HCT116 (cell line): ENCODE results near the gene DNAAF5. TPM values are rescaled to one million over a fixed set of nuclear protein-coding genes. Genes with fewer than 3 reads are reported as not detected.

Experiments
- ATAC-seq: fragments of 200-7000 bp; cut with Tn5 transposase; 2 replicates; pipeline ENCODE4 v1.9.1; 2020; ENCODE audit warnings: mild to moderate bottlenecking, moderate library complexity
- BruUV-seq: library from RNA; stranded (reverse); fragments of 400-500 nt; replicated peaks from 2 replicates; lab custom pipeline; 2021; lab: Mats Ljungman, UMichigan
- CTCF ChIA-PET: fragments of 300-600 bp; sonication (Branson Sonifier 250); formaldehyde crosslinking; loops from one replicate; lab custom pipeline; 2021; ENCODE audit warnings: antibody characterized with exemption; lab: Charles Lee
- POLR2A ChIA-PET: fragments of 300-600, 350-600 bp; sonication (Branson Sonifier 250); formaldehyde crosslinking; loops from one replicate; lab custom pipeline; 2021; ENCODE audit warnings: antibody characterized with exemption; lab: Charles Lee
- RAD21 ChIA-PET, 2 experiments: fragments of 300-600 bp; sonication (Branson Sonifier 250); formaldehyde crosslinking; loops; one replicate each; lab custom pipeline; 2023; ENCODE audit warnings: low total read pairs in 2 of 2; ENCODE audit not compliant: uncharacterized antibody in 2 of 2, unreplicated experiment in 2 of 2, low non-redundant PET in 1 of 2; lab: Charles Lee
- DNase-seq: peaks from one replicate; pipeline ENCODE4 v3.0.0-alpha.2; 2010; ENCODE audit warnings: low read depth, low spot score
- H2AFZ ChIP-seq: fragments of 200-600 bp; shearing (Covaris generic), sonication (generic); 2 replicates; pipeline ENCODE4 v1.6.1; 2017; ENCODE audit warnings: low read depth, mixed run types, mixed read lengths, antibody characterized with exemption, low read length; ENCODE audit not compliant: poor library complexity, severe bottlenecking
- H3K27ac ChIP-seq: 2 replicates; pipeline ENCODE4 v1.5.1; 2012; ENCODE audit warnings: low read depth, low read length
- H3K27me3 ChIP-seq: fragments of 200-600 bp; sonication (generic); 2 replicates; pipeline ENCODE4 v1.6.1; 2016; ENCODE audit warnings: mixed run types, low read length, mixed read lengths; ENCODE audit not compliant: insufficient read depth
- H3K36me3 ChIP-seq, 2 experiments: fragments of 200-500 bp in 1 of 2; fragments of 200-600 bp in 1 of 2; sonication (Bioruptor generic) in 1 of 2; sonication (generic) in 1 of 2; 2 replicates each; pipeline versions ENCODE4 v1.5.1 to v1.6.1; 2014 to 2016; ENCODE audit warnings: low read length in 2 of 2, inconsistent platforms in 1 of 2, mixed read lengths in 1 of 2, mixed run types in 1 of 2; ENCODE audit not compliant: insufficient read depth in 2 of 2, control insufficient read depth in 1 of 2
- H3K4me1 ChIP-seq, 2 experiments: fragments of 200-600 bp in 1 of 2; sonication (generic) in 1 of 2; 2 replicates each; pipeline versions ENCODE4 v1.5.1 to v1.6.1; 2012 to 2017; ENCODE audit warnings: low read length in 2 of 2, inconsistent platforms in 1 of 2, mild to moderate bottlenecking in 1 of 2, mixed read lengths in 1 of 2, mixed run types in 1 of 2, moderate library complexity in 1 of 2; ENCODE audit not compliant: insufficient read depth in 2 of 2, control insufficient read depth in 1 of 2
- H3K4me2 ChIP-seq: fragments of 200-600 bp; sonication (generic); 2 replicates; pipeline ENCODE4 v1.6.1; 2017; ENCODE audit warnings: mixed run types, low read length, mixed read lengths
- H3K4me3 ChIP-seq, 2 experiments: fragments of 200-600 bp in 1 of 2; sonication (generic) in 1 of 2; replicated peaks in 1 of 2; 2 replicates each; pipeline ENCODE4 v1.5.1; 2011 to 2016; ENCODE audit warnings: low read length in 2 of 2, control low read depth in 1 of 2, low read depth in 1 of 2, mild to moderate bottlenecking in 1 of 2, mixed read lengths in 1 of 2, mixed run types in 1 of 2
- H3K79me2 ChIP-seq: fragments of 200-600 bp; sonication (generic); 2 replicates; pipeline ENCODE4 v1.6.1; 2017; ENCODE audit warnings: mild to moderate bottlenecking, mixed run types, low read length, moderate library complexity, mixed read lengths; ENCODE audit not compliant: insufficient read depth
- H3K9ac ChIP-seq: fragments of 200-600 bp; sonication (generic); 2 replicates; pipeline ENCODE4 v1.6.1; 2016; ENCODE audit warnings: low read length, mixed read lengths
- H3K9me2 ChIP-seq: fragments of 200-600 bp; sonication (generic), shearing (Covaris generic); 2 replicates; pipeline ENCODE4 v1.6.1; 2017; ENCODE audit warnings: mixed run types, mild to moderate bottlenecking, moderate library complexity; ENCODE audit not compliant: insufficient read depth
- H3K9me3 ChIP-seq, 2 experiments: fragments of 200-500 bp in 1 of 2; fragments of 200-600 bp in 1 of 2; sonication (Bioruptor generic) in 1 of 2; sonication (generic) in 1 of 2; 2 replicates each; pipeline ENCODE4 v1.6.1; 2014 to 2017; ENCODE audit warnings: low read length in 2 of 2, mixed read lengths in 2 of 2, inconsistent platforms in 1 of 2, low read depth in 1 of 2, mild to moderate bottlenecking in 1 of 2, mixed run types in 1 of 2, moderate library complexity in 1 of 2; ENCODE audit not compliant: control insufficient read depth in 1 of 2, insufficient read depth in 1 of 2
- H4K20me1 ChIP-seq: fragments of 200-600 bp; sonication (generic), shearing (Covaris generic); 2 replicates; pipeline ENCODE4 v1.6.1; 2017; ENCODE audit warnings: mixed run types, mild to moderate bottlenecking, moderate library complexity; ENCODE audit not compliant: insufficient read depth
- ATF3 ChIP-seq: IDR thresholded peaks from 2 replicates; pipeline ENCODE4 v1.6.1; 2012
- CBX3 ChIP-seq: IDR thresholded peaks from 2 replicates; pipeline ENCODE4 v1.6.1; 2012; ENCODE audit warnings: low read depth
- CEBPB ChIP-seq: IDR thresholded peaks from 2 replicates; pipeline ENCODE4 v1.6.1; 2012; ENCODE audit warnings: low read depth
- CTCF ChIP-seq, 3 experiments: fragments of 200-600 bp in 1 of 3; sonication (generic) in 1 of 3; IDR thresholded peaks in 2 of 3; conservative IDR thresholded peaks in 1 of 3; 2 replicates each; pipeline ENCODE4 v1.5.1; 2012 to 2017; ENCODE audit warnings: low read depth in 2 of 3, low read length in 2 of 3, antibody characterized with exemption in 1 of 3, borderline replicate concordance in 1 of 3, control low read depth in 1 of 3, mild to moderate bottlenecking in 1 of 3, mixed read lengths in 1 of 3, mixed run types in 1 of 3, moderate library complexity in 1 of 3; ENCODE audit not compliant: insufficient read depth in 1 of 3
- ELF1 ChIP-seq: IDR thresholded peaks from 2 replicates; pipeline ENCODE4 v1.6.1; 2012; ENCODE audit warnings: low read depth, borderline replicate concordance
- EZH2 ChIP-seq: fragments of 200-600 bp; sonication (generic); IDR thresholded peaks from 2 replicates; pipeline ENCODE4 v1.6.1; 2017; ENCODE audit warnings: antibody characterized with exemption, mixed run types
- EZH2phosphoT487 ChIP-seq: fragments of 200-600 bp; IDR thresholded peaks from 2 replicates; pipeline ENCODE4 v1.6.1; 2018; ENCODE audit warnings: antibody characterized with exemption, borderline replicate concordance
- FOSL1 ChIP-seq: IDR thresholded peaks from 2 replicates; pipeline ENCODE4 v1.6.1; 2012; ENCODE audit warnings: low read depth
- JUND ChIP-seq: IDR thresholded peaks from 2 replicates; pipeline ENCODE4 v1.6.1; 2012
- MAX ChIP-seq: IDR thresholded peaks from 2 replicates; pipeline ENCODE4 v1.6.1; 2012
- POLR2A ChIP-seq: IDR thresholded peaks from 2 replicates; pipeline ENCODE4 v1.7.0; 2011; ENCODE audit warnings: borderline replicate concordance; ENCODE audit not compliant: insufficient read depth, insufficient read length; ENCODE audit errors: extremely low read depth
- POLR2AphosphoS5 ChIP-seq: IDR thresholded peaks from 2 replicates; pipeline ENCODE4 v1.6.1; 2011; ENCODE audit warnings: mild to moderate bottlenecking, low read depth, low read length, moderate library complexity
- RAD21 ChIP-seq: IDR thresholded peaks from 2 replicates; pipeline ENCODE4 v1.6.1; 2012; ENCODE audit warnings: low read depth, mild to moderate bottlenecking
- REST ChIP-seq: IDR thresholded peaks from 2 replicates; pipeline ENCODE4 v1.6.1; 2012; ENCODE audit warnings: low read depth
- SIN3A ChIP-seq: IDR thresholded peaks from 2 replicates; pipeline ENCODE4 v1.6.1; 2012; ENCODE audit warnings: low read depth
- SP1 ChIP-seq: IDR thresholded peaks from 2 replicates; pipeline ENCODE4 v1.6.1; 2012; ENCODE audit warnings: low read depth
- SRF ChIP-seq: IDR thresholded peaks from 2 replicates; pipeline ENCODE4 v1.6.1; 2012; ENCODE audit warnings: low read depth
- YY1 ChIP-seq: IDR thresholded peaks from 2 replicates; pipeline ENCODE4 v1.6.1; 2011; ENCODE audit warnings: low read length, low read depth, moderate library complexity, mild to moderate bottlenecking; ENCODE audit not compliant: insufficient replicate concordance; ENCODE audit errors: extremely low read depth
- ZBTB33 ChIP-seq: IDR thresholded peaks from 2 replicates; pipeline ENCODE4 v1.6.1; 2011; ENCODE audit warnings: mild to moderate bottlenecking, low read length, moderate library complexity; ENCODE audit not compliant: insufficient replicate concordance; ENCODE audit errors: extremely low read depth
- ZNF274 ChIP-seq: fragments of 200-500 bp; sonication (Bioruptor generic); IDR thresholded peaks from 2 replicates; pipeline ENCODE4 v1.6.1; 2014; ENCODE audit warnings: mild to moderate bottlenecking, low read depth, low read length, inconsistent platforms
- intact Hi-C: fragments of 100-400 bp; cut with micrococcal nuclease; formaldehyde crosslinking; loops from 2 replicates; pipeline ENCODE4 v1.10.0; 2022
- total RNA-seq: library from RNA; stranded (reverse); gene quantifications from one replicate; pipeline ENCODE4 v1.2.1, GENCODE V29; 2021; ENCODE audit not compliant: unreplicated experiment

DNAAF5 gene
- total RNA-seq, 1 experiment from 2014 or later, result 69.4 TPM

- H3K9me3 ChIP-seq, result no peaks in the 10 kb centered on the region
- no peak overlapping the region for H3K4me3 ChIP-seq
- peaks cover 93% of the 10 kb centered on the region for H3K79me2 ChIP-seq
- RAD21 ChIA-PET, result no interaction called here
- TF ChIP-seq CEBPB (no peak), YY1 (no peak), CTCF (IDR thresholded peaks at IDR 0.05 in 2 of 3, conservative IDR thresholded peaks at IDR 0.05 in 1 of 3; ENCODE audit: borderline replicate concordance in 1 of 3, insufficient read depth in 1 of 3, low read depth in 2 of 3, low read length in 2 of 3) (no peak), ELF1 (no peak), FOSL1 (no peak), REST (no peak), POLR2A (no peak), ZBTB33 (no peak), EZH2phosphoT487 (no peak), MAX (no peak), RAD21 (no peak), JUND (no peak), ZNF274 (no peak), CBX3 (no peak), SIN3A (no peak), SRF (no peak), ATF3 (no peak), SP1 (no peak), EZH2 (no peak), POLR2AphosphoS5 (no peak)
- H4K20me1 ChIP-seq, result no peaks in the 10 kb centered on the region
- DNase-seq, result no peak
- POLR2A ChIA-PET, result no interaction called here
- no peaks in the 10 kb centered on the region for H3K9me2 ChIP-seq
- intact Hi-C loops, result no loop called here
- 0 out of 2 replicates have a peak overlapping the region, but pooled peaks have one; percentile 19 for H3K9ac ChIP-seq
- BruUV-seq, result no TSS peak
- CTCF ChIA-PET, result no interaction called here
- H2AFZ ChIP-seq, result no peak overlapping the region
- H3K4me2 ChIP-seq, result peak overlapping the region; percentile 13
- peaks cover 45 to 57% of the 10 kb centered on the region in 2 experiments for H3K4me1 ChIP-seq
- peaks cover 0 to 11% of the 10 kb centered on the region in 2 experiments; a peak in 2 of 4 replicates for H3K36me3 ChIP-seq
- H3K27me3 ChIP-seq, result no peaks in the 10 kb centered on the region
- peak overlapping the region; percentile 98 for H3K27ac ChIP-seq
- ATAC-seq, result no peak
These were observed 102.5 kb downstream of the DNAAF5 start for GRCh38 chr7:828793-829561.
